Hepatocyte (in vitro differentiated cells): ENCODE results near the gene SFRP5.

Experiments used
- CTCF ChIP-seq: fragments of 200-600 bp; sonication (generic); IDR thresholded peaks from 2 replicates; pipeline ENCODE4 v1.5.1; 2016; ENCODE audit warnings: antibody characterized with exemption, mild to moderate bottlenecking; ENCODE audit not compliant: poor library complexity
- EZH2phosphoT487 ChIP-seq: fragments of 200-600 bp; sonication (generic); IDR thresholded peaks from one replicate; pipeline ENCODE4 v1.6.1; 2018; ENCODE audit warnings: antibody characterized with exemption, mild to moderate bottlenecking, low read depth, moderate library complexity; ENCODE audit not compliant: unreplicated experiment, severe bottlenecking

- no peak for TF ChIP-seq CTCF
- TF ChIP-seq EZH2phosphoT487: no peak
Observed at GRCh38 chr10:97743169-97743943, 28.4 kb downstream of the SFRP5 start.
